Heart right ventricle (tissue), 16 donors: ENCODE results near the gene TNNC2. TPM values are rescaled to one million over a fixed set of nuclear protein-coding genes. Genes with fewer than 3 reads are reported as not detected.

Source experiments
- ATAC-seq, 8 donors: fragments of 200-7000 bp; cut with Tn5 transposase; one replicate each; pipeline ENCODE4 v1.9.1; 2020; ENCODE audit warnings: mild to moderate bottlenecking in 8 of 8, moderate library complexity in 8 of 8, moderate number of reproducible peaks in 1 of 8
- DNase-seq, 2 donors: peaks; one replicate each; pipeline ENCODE4 v3.0.0-alpha.2; 2020
- H3K27ac ChIP-seq, 10 donors: fragments of 200-600 bp; sonication (generic) in 2 of 10; one replicate each; pipeline versions ENCODE4 v1.5.0 to v1.8.0; 2020 to 2022; ENCODE audit warnings: mild to moderate bottlenecking in 3 of 10
- H3K27me3 ChIP-seq, 7 donors: fragments of 200-600 bp; one replicate each; pipeline ENCODE4 v1.8.0; 2021 to 2022; ENCODE audit warnings: mild to moderate bottlenecking in 2 of 7
- H3K36me3 ChIP-seq, 9 donors: fragments of 200-600 bp; sonication (generic) in 1 of 9; one replicate each; pipeline versions ENCODE4 v1.5.0 to v1.8.0; 2020 to 2022; ENCODE audit warnings: mild to moderate bottlenecking in 2 of 9
- H3K4me1 ChIP-seq, 9 donors: fragments of 200-600 bp; sonication (generic) in 1 of 9; one replicate each; pipeline versions ENCODE4 v1.5.0 to v1.8.0; 2020 to 2022; ENCODE audit warnings: mild to moderate bottlenecking in 4 of 9
- H3K4me3 ChIP-seq, 10 donors: fragments of 200-600 bp; sonication (generic) in 2 of 10; one replicate each; pipeline versions ENCODE4 v1.5.0 to v1.8.0; 2020 to 2022; ENCODE audit warnings: mild to moderate bottlenecking in 7 of 10, moderate library complexity in 2 of 10
- H3K9me3 ChIP-seq, 11 donors: fragments of 200-600 bp in 10 of 11; sonication (generic) in 2 of 11; one replicate each; pipeline versions ENCODE4 v1.5.0 to v1.8.0; 2013 to 2022; ENCODE audit warnings: mild to moderate bottlenecking in 2 of 11, control low read depth in 1 of 11, moderate library complexity in 1 of 11
- WGBS, 2 donors: extraction: QIAGEN DNeasy Blood & Tissue Kit; methylation state at CpG; one replicate each; pipeline ENCODE4 v1.1.7; 2013; ENCODE audit warnings: inconsistent platforms in 1 of 2; 5-methylcytosine and 5-hydroxymethylcytosine counted together
- intact Hi-C, 10 donors: fragments of 100-400 bp; cut with DNase I; formaldehyde crosslinking; loops; one replicate each; pipeline versions ENCODE4 v1.11.1 to v1.14.2; 2022
- polyA plus RNA-seq, 2 donors: library from polyadenylated mRNA; stranded (reverse); fragments of 200-250 nt; gene quantifications; one replicate each; pipeline ENCODE4 v1.2.3, GENCODE V29; 2013
- total RNA-seq, 10 donors: library from RNA; stranded (reverse); fragmentation: NEBNext Ultra II Directional in 3 of 10; extraction: Animal tissue kit (Norgen Biotek cat#: 25700) in 3 of 10; gene quantifications; one replicate each; pipeline versions ENCODE4 v1.2.1 to v1.2.4, GENCODE V29; 2021 to 2023
- TF ChIP-seq, protein P1 (sequence below), 9 donors: fragments of 200-600 bp; sonication (generic) in 2 of 9; IDR thresholded peaks; one replicate each; pipeline versions ENCODE4 v1.5.0 to v1.8.0; 2021 to 2022; ENCODE audit warnings: antibody characterized with exemption in 9 of 9, mild to moderate bottlenecking in 5 of 9, moderate library complexity in 1 of 9
- donor health status: Arrhythmogenic right ventricular cardiomyopathy.
- donor health status: ischemic (EF 13 %, LVEDD 7.1; RV severe dilation, severe dysfunction).
- donor health status: healthy with polysubstance abuse.
- donor health status: DM: no; HTN: yes; CAD: no.
- donor health status: DM: no; HTN: no; CAD: no.
- donor health status: ischemic (EF 25% LVEDD 6.9; RV normal size, moderate dysfunction).
- donor health status: ischemic (EF 25% LVEDD 5.7; RV mildly dilated, moderate dysfunction).
- donor health status: healthy.
- donor health status: DM: yes; HTN: yes; CAD: no.
- donor health status: Ischemic cardiomyopathy.
- donor health status: ischemic (EF 35%, LVEDD 5.7; RV mildly dilated, moderate dysfunction).
- donor health status: nonischemic (EF 11% LVEDD 7.7; RV severe dilation, severe dysfunction).
- donor health status: DM: yes; HTN: yes; CAD: no.
- donor health status: PGD.
- donor health status: ischemic (EF 29% LVEDD 5.4; RV normal size, mild dysfunction).
- donor health status: nonischemic (EF 23%, LVEDD 6.1; RV moderate dilation, normal function).

TNNC2 gene
- total and polyA plus RNA-seq, 12 donors, result 0.44 to 0.88 (median 0.59) TPM; not detected in 9

- peak overlapping the region in 9 of 10 donors; percentile 92 to 99 (median 96) for H3K27ac ChIP-seq
- DNase-seq (no peak), ATAC-seq (no peak)
- TF ChIP-seq, protein P1, sequence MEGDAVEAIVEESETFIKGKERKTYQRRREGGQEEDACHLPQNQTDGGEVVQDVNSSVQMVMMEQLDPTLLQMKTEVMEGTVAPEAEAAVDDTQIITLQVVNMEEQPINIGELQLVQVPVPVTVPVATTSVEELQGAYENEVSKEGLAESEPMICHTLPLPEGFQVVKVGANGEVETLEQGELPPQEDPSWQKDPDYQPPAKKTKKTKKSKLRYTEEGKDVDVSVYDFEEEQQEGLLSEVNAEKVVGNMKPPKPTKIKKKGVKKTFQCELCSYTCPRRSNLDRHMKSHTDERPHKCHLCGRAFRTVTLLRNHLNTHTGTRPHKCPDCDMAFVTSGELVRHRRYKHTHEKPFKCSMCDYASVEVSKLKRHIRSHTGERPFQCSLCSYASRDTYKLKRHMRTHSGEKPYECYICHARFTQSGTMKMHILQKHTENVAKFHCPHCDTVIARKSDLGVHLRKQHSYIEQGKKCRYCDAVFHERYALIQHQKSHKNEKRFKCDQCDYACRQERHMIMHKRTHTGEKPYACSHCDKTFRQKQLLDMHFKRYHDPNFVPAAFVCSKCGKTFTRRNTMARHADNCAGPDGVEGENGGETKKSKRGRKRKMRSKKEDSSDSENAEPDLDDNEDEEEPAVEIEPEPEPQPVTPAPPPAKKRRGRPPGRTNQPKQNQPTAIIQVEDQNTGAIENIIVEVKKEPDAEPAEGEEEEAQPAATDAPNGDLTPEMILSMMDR (IDR thresholded peaks at IDR 0.05), result peak in 1 of 9 donors; percentile 6
- H3K4me1 ChIP-seq, result peaks cover 7 to 50% (median 35%) of the 10 kb centered on the region in 9 donors
- peaks cover 0 to 49% (median 0%) of the 10 kb centered on the region in 9 donors for H3K36me3 ChIP-seq
- 59 to 62% methylated on average over 3 of the region's 3 CpGs for WGBS, 2 donors
- H3K9me3 ChIP-seq, result no peaks in the 10 kb centered on the region
- intact Hi-C loops, result loop anchor here in 3 of 10 donors (2.0 to 10.0 kb wide), 4 partner anchors 21 to 139 kb away; partner anchors contain the start of genes ACOT8 (in 1 of the 3), SPATA25 (in 1 of the 3), ZNF335 (in 1 of the 3) and ZSWIM1 (in 1 of the 3)
- H3K27me3 ChIP-seq, result no peaks in the 10 kb centered on the region
- H3K4me3 ChIP-seq, result peak overlapping the region in 9 of 10 donors; percentile 49 to 90 (median 75)
Measured at GRCh38 chr20:45835329-45835765, 8.2 kb upstream of the TNNC2 start.

DNA sequence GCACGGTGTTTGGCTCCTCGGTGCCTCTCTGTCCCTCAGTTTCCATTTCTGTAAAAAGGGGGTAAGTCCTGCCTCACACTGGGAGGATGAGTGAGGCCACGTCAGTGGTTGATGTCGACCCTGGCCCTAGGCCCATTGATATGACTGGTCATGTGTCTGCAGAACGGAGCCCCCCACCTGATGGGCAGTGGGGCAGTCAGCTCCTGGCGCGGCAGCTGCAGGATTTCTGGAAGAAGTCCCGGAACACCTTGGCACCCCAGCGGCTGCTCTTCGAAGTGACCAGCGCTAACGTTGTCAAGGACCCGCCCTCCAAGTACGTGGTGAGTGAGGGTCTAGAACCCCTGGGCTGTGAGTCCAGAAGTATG lies 7.7 kb upstream of the TNNC2 start:
- Histone ChIP-seq H3K27ac (peak overlapping the region; percentile 78 to 99 (median 95)), H3K4me1 (peaks cover 7 to 50% (median 35%) of the 10 kb centered on the region in 9 donors), H3K27me3 (no peaks in the 10 kb centered on the region), H3K36me3 (peaks cover 0 to 43% (median 0%) of the 10 kb centered on the region in 9 donors), H3K9me3 (no peaks in the 10 kb centered on the region), H3K4me3 (peak overlapping the region; percentile 49 to 90 (median 75))
- WGBS, 2 donors, result 54 to 62% methylated on average over 14 of the region's 14 CpGs
- peak in 1 of 2 donors; percentile 23 for DNase-seq
- TF ChIP-seq, protein P1 (IDR thresholded peaks at IDR 0.05), result no peak
- ATAC-seq, result no peak
- intact Hi-C loops, result loop anchor here in 3 of 10 donors (2.0 to 10.0 kb wide), 4 partner anchors 22 to 140 kb away; partner anchors contain the start of genes ACOT8 (in 1 of the 3), SPATA25 (in 1 of the 3), ZNF335 (in 1 of the 3) and ZSWIM1 (in 1 of the 3)

DNA sequence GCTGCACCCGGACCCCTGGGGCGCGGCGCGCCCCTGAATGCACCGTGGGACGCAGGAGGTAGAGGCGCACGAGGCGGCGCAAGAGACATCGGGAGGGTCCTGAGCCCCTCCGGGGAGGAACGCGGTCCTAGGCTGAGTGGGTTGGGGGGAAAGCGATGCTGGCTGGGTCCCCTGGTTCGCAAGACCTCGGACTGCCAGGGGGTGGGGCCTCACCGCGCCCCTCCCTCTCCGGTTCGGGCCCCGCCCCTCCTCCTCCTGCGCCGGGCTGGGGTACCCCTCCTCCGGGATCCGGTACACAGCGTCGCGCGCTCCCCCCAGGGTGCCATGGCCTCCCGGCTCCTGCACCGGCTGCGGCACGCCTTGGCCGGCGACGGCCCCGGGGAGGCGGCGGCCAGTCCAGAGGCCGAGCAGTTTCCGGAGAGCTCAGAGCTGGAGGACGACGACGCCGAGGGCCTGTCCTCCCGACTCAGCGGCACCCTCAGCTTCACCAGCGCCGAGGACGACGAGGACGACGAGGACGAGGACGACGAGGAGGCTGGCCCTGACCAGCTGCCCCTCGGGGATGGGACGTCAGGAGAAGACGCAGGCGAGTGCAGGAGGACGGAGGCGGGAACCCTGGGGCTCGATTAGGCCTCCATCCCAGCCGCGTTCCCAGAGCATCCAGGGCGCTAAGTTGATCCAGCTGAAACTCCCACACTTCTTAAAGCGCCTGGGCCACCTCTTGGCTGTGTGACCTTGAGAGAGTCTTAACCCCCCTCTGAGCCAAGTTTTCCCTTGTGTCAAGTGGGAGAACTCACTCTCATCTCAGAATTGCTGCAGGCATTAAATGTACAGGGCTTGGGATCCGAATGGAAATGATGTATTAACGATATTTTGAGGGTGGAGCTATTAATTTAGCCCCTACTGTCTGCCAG lies 7.0 kb upstream of the TNNC2 start:
- 2% methylated on average over 63 to 70 of the region's 71 CpGs for WGBS, 2 donors
- H3K4me3 ChIP-seq, result peak overlapping the region; percentile 49 to 90 (median 75)
- peak overlapping the region; percentile 78 to 99 (median 95) for H3K27ac ChIP-seq
- DNase-seq (peak; percentile 80 to 83), ATAC-seq (peak; percentile 81 to 91 (median 87))
- peaks cover 7 to 50% (median 35%) of the 10 kb centered on the region in 9 donors for H3K4me1 ChIP-seq
- H3K36me3 ChIP-seq, result peaks cover 0 to 37% (median 0%) of the 10 kb centered on the region in 9 donors
- intact Hi-C loops, result loop anchor here in 3 of 10 donors (2.0 to 10.0 kb wide), 4 partner anchors 23 to 141 kb away; partner anchors contain the start of genes ACOT8 (in 1 of the 3), SPATA25 (in 1 of the 3), ZNF335 (in 1 of the 3) and ZSWIM1 (in 1 of the 3)
- H3K9me3 ChIP-seq, result no peaks in the 10 kb centered on the region
- H3K27me3 ChIP-seq, result no peaks in the 10 kb centered on the region
- TF ChIP-seq, protein P1 (IDR thresholded peaks at IDR 0.05), result no peak
